CD4-positive, alpha-beta memory T cell (primary cell): Measurements from ENCODE around the gene ZNF830. TPM values are rescaled to one million over a fixed set of nuclear protein-coding genes. Genes with fewer than 3 reads are reported as not detected.

Experiments used
- CTCF ChIA-PET: fragments of 350-600 bp; sonication (Branson Sonifier 250); formaldehyde crosslinking; loops from one replicate; lab custom pipeline; 2021; ENCODE audit warnings: inconsistent platforms; ENCODE audit not compliant: partially characterized antibody; lab: Charles Lee
- POLR2A ChIA-PET: fragments of 350-600 bp; sonication (Branson Sonifier 250); formaldehyde crosslinking; loops from one replicate; lab custom pipeline; 2021; ENCODE audit not compliant: partially characterized antibody; lab: Charles Lee
- DNase-seq, 5 donors: peaks; one replicate each; pipeline versions ENCODE4 v3.0.0 to v3.0.0-alpha.2; 2020 to 2022; ENCODE audit warnings: mixed read lengths in 1 of 5
- H3K27ac ChIP-seq: one replicate; pipeline ENCODE4 v1.7.0; 2013; ENCODE audit warnings: low read depth, low read length
- H3K27me3 ChIP-seq: 2 replicates; pipeline ENCODE4 v1.7.0; 2013; ENCODE audit warnings: mild to moderate bottlenecking, low read length, moderate library complexity; ENCODE audit not compliant: insufficient read depth
- H3K36me3 ChIP-seq: 2 replicates; pipeline ENCODE4 v1.7.0; 2013; ENCODE audit warnings: mild to moderate bottlenecking, low read length, moderate library complexity; ENCODE audit not compliant: insufficient read depth
- H3K4me1 ChIP-seq: 2 replicates; pipeline ENCODE4 v1.7.0; 2013; ENCODE audit warnings: mild to moderate bottlenecking, low read length, moderate library complexity; ENCODE audit not compliant: insufficient read depth
- H3K4me3 ChIP-seq, 2 donors: one replicate each; pipeline ENCODE4 v1.7.0; 2013; ENCODE audit warnings: low read length in 2 of 2, mild to moderate bottlenecking in 1 of 2
- H3K9me3 ChIP-seq, 2 donors: one replicate each; pipeline ENCODE4 v1.7.0; 2013; ENCODE audit warnings: low read length in 2 of 2, control low read depth in 1 of 2; ENCODE audit not compliant: control insufficient read depth in 1 of 2
- H3K27ac Mint-ChIP-seq, 7 donors: one replicate each; pipeline ENCODE4 v1.8.0; 2020 to 2021; ENCODE audit warnings: mixed read lengths in 7 of 7, mild to moderate bottlenecking in 6 of 7, inconsistent platforms in 3 of 7, moderate library complexity in 3 of 7
- H3K27me3 Mint-ChIP-seq, 2 donors: one replicate each; pipeline ENCODE4 v1.8.0; 2020 to 2021; ENCODE audit warnings: mixed read lengths in 2 of 2
- H3K36me3 Mint-ChIP-seq, 2 donors: one replicate each; pipeline ENCODE4 v1.8.0; 2020 to 2021; ENCODE audit warnings: mixed read lengths in 2 of 2, inconsistent platforms in 1 of 2, mild to moderate bottlenecking in 1 of 2
- H3K4me1 Mint-ChIP-seq, 4 donors: one replicate each; pipeline ENCODE4 v1.8.0; 2020 to 2021; ENCODE audit warnings: mixed read lengths in 4 of 4, mild to moderate bottlenecking in 1 of 4
- H3K4me3 Mint-ChIP-seq, 8 donors: one replicate each; pipeline ENCODE4 v1.8.0; 2020 to 2021; ENCODE audit warnings: mixed read lengths in 8 of 8, mild to moderate bottlenecking in 7 of 8, moderate library complexity in 6 of 8, inconsistent platforms in 3 of 8
- H3K9me3 Mint-ChIP-seq, 8 donors: one replicate each; pipeline ENCODE4 v1.8.0; 2020 to 2021; ENCODE audit warnings: mixed read lengths in 8 of 8, mild to moderate bottlenecking in 5 of 8, inconsistent platforms in 3 of 8, moderate library complexity in 1 of 8
- intact Hi-C: fragments of 100-400 bp; cut with micrococcal nuclease; formaldehyde crosslinking; loops from one replicate; pipeline ENCODE4 v1.15.1; 2023
- polyA plus RNA-seq, 2 donors: library from polyadenylated mRNA; unstranded; fragments of 300-500 nt; fragmentation: Illumina TruSeq; gene quantifications; one replicate each; pipeline ENCODE4 v1.2.3, GENCODE V29; 2021
- total RNA-seq, 2 experiments: library from RNA; stranded (reverse); gene quantifications; one replicate each; pipeline ENCODE4 v1.2.3, GENCODE V29; 2021

ZNF830 gene
- total and polyA plus RNA-seq, 4 experiments from 2014 or later, result 16.7 to 44.0 (median 32.7) TPM

DNA sequence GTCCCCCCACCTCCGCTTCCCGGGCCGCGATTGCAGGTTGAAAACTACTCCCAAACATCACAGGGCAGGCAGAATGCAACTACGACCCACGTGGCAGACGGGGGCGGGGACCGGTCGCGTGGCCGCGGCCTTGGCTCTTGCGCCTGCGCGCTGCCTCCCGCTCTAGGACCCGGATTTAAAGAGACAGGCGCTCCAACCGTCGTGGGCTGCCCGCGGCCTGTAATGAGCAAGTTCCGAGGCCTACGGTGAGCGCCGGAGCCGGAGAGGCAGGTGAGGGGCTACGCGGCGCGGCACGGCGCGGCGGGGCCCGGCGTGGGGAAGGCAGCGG is 19.0 kb downstream of the ZNF830 start, which contains the start of gene LIG3:
TSS of gene LIG3 (plus strand) at position 160 of the 328 bp plus-strand sequence. CDS start 2,494 bp downstream, outside the sequence.
- peak; percentile 92 to 95 (median 93) for DNase-seq
- ChIA-PET CTCF (interaction anchor here (1.0 to 4.7 kb wide), 6 partner anchors 11 to 438 kb away, joined by 3 to 25 read pairs (median 11); partner anchors contain the start of genes RAD51D and RFFL), POLR2A (interaction anchor here (0.8 to 4.4 kb wide), 21 partner anchors 12 to 828 kb away, joined by 3 to 43 read pairs (median 5); partner anchors contain the start of genes CCT6B, NLE1, PEX12 and RAD51D)
- peak within 1 kb of the TSS; percentile 92 to 98 (median 94) for H3K4me3 Mint-ChIP-seq
- Histone ChIP-seq H3K27me3 (no peaks in the 10 kb centered on the region), H3K4me3 (peak within 1 kb of the TSS; percentile 53 to 68), H3K36me3 (no peaks in the 10 kb centered on the region), H3K27ac (peak within 1 kb of the TSS; percentile 97), H3K9me3 (no peaks in the 10 kb centered on the region), H3K4me1 (peaks cover 41% of the 10 kb centered on the region)
- H3K4me1 Mint-ChIP-seq, result peaks cover 38 to 53% (median 46%) of the 10 kb centered on the region in 4 donors
- peak within 1 kb of the TSS; percentile 93 to 99 (median 98) for H3K27ac Mint-ChIP-seq
- no peaks in the 10 kb centered on the region for H3K27me3 Mint-ChIP-seq
- intact Hi-C loops, result loop anchor here (1.0 to 5.0 kb wide), 3 partner anchors 19 to 138 kb away; partner anchors contain the start of genes CCT6B, RFFL and ZNF830
- H3K9me3 Mint-ChIP-seq, result no peaks in the 10 kb centered on the region
- peaks cover 17 to 25% of the 10 kb centered on the region in 2 donors for H3K36me3 Mint-ChIP-seq

DNA sequence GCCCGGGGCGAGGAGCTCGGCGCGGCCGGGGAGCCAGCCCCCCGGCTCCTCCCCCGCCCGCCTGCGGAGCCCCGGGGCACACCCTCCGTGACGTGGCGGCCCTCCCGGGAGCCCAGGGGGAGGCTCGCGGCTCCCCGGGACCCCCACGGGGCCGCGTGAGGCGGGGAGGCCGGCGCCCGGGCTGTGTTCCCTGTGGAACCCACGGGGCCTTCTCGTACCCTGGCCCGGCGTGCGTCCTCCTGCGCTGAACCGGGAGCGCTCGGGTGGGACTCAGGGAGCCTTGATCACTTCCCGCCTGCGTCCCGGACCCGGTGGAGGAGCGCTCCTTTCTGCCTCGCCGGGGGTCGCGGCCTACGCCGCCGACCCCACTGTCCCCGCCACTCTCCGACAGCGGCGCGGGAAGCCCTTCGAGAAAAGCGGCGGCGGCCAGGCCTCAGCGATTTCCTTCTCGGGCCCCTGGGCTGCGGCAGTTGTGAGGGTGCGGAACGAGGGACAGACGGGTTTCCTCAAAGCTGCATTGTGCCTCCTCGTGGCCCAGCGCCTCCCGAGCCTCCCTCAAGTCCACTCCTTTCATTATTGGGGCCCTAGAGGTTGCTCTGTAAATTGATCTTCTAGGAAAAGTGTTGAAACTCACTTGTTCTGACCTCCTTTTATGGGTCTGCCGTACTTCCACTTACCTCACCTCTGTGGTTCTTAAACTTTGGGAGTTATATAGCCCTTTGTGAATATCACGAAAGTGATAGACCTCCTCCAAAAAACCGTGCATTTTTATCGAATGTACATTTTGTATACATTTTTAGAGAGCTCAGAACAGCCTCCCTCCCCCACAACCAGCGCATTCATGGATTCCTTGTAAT is 19.6 kb downstream of the ZNF830 start:
- H3K36me3 Mint-ChIP-seq, result peaks cover 20 to 30% of the 10 kb centered on the region in 2 donors
- Histone ChIP-seq H3K9me3 (no peaks in the 10 kb centered on the region), H3K36me3 (no peaks in the 10 kb centered on the region), H3K27me3 (no peaks in the 10 kb centered on the region), H3K27ac (peak overlapping the region; percentile 97), H3K4me3 (peak overlapping the region; percentile 53 to 68), H3K4me1 (peaks cover 41% of the 10 kb centered on the region)
- peak in 4 of 5 donors; percentile 72 to 83 (median 78) for DNase-seq
- no peaks in the 10 kb centered on the region for H3K27me3 Mint-ChIP-seq
- intact Hi-C loops, result loop anchor here (1.0 to 5.0 kb wide), 7 partner anchors 20 to 561 kb away; partner anchors contain the start of genes CCT6B, RFFL and ZNF830
- peak overlapping the region; percentile 90 to 98 (median 94) for H3K27ac Mint-ChIP-seq
- CTCF ChIA-PET, result interaction anchor here (0.8 to 4.7 kb wide), 11 partner anchors 10 to 783 kb away, joined by 3 to 25 read pairs (median 7); partner anchors contain the start of genes RAD51D and RFFL
- peak overlapping the region; percentile 88 to 95 (median 91) for H3K4me3 Mint-ChIP-seq
- POLR2A ChIA-PET, result interaction anchor here (0.8 to 4.4 kb wide), 24 partner anchors 10 to 828 kb away, joined by 3 to 43 read pairs (median 5); partner anchors contain the start of genes CCT6B, NLE1, PEX12 and RAD51D
- H3K4me1 Mint-ChIP-seq, result peaks cover 39 to 58% (median 49%) of the 10 kb centered on the region in 4 donors
- H3K9me3 Mint-ChIP-seq, result no peaks in the 10 kb centered on the region

DNA sequence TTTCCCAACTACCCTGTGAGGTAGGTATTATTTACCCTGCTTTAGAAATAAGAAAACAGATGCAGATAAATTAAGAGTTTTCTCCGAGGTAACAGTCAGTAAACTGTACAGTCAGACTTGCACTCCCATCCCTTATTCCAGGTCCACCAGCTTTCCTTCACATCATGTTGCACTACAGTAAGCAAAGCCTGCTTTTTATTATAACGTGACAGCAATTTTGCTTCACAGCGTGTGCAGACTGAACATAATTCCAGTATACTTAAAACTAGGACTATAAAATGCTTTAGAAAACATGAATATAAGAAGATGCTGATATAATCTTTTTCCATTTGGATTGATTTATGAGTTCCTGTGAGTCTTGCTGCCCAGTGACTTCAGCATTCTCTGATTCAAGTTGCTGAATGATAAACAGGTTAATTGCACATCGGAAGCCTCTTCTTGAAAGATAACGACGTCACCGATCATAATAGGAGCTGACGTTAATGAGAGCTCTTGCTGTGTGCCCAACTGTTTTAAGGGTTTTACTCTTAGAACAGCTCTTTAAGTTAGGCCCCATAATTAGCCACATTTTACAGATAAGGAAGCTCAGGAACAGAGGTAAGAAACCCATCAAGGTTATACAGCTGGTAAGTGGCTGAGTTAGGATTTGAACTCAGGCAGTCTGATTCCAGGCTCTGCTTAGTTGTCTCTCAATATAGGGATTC is 20.4 kb downstream of the ZNF830 start:
- Histone ChIP-seq H3K4me3 (peak overlapping the region; percentile 53 to 68), H3K36me3 (peaks cover 3% of the 10 kb centered on the region), H3K9me3 (no peaks in the 10 kb centered on the region), H3K4me1 (peaks cover 41% of the 10 kb centered on the region), H3K27me3 (no peaks in the 10 kb centered on the region), H3K27ac (peak overlapping the region; percentile 97)
- peak overlapping the region; percentile 88 to 94 (median 90) for H3K4me3 Mint-ChIP-seq
- H3K27me3 Mint-ChIP-seq, result no peaks in the 10 kb centered on the region
- ChIA-PET CTCF (interaction anchor here (0.8 to 4.7 kb wide), 11 partner anchors 10 to 782 kb away, joined by 3 to 25 read pairs (median 7); partner anchors contain the start of genes RAD51D and RFFL), POLR2A (interaction anchor here (1.0 to 4.4 kb wide), 19 partner anchors 9 to 827 kb away, joined by 3 to 43 read pairs (median 5); partner anchors contain the start of genes CCT6B, PEX12, RAD51D and RFFL)
- no peaks in the 10 kb centered on the region for H3K9me3 Mint-ChIP-seq
- intact Hi-C loops, result loop anchor here (1.0 to 5.0 kb wide), 5 partner anchors 108 to 561 kb away; no protein-coding TSS in a partner anchor
- H3K36me3 Mint-ChIP-seq, result peaks cover 28 to 37% of the 10 kb centered on the region in 2 donors
- peaks cover 40 to 66% (median 49%) of the 10 kb centered on the region in 4 donors for H3K4me1 Mint-ChIP-seq
- DNase-seq, result no peak
- peak overlapping the region; percentile 90 to 98 (median 94) for H3K27ac Mint-ChIP-seq

DNA sequence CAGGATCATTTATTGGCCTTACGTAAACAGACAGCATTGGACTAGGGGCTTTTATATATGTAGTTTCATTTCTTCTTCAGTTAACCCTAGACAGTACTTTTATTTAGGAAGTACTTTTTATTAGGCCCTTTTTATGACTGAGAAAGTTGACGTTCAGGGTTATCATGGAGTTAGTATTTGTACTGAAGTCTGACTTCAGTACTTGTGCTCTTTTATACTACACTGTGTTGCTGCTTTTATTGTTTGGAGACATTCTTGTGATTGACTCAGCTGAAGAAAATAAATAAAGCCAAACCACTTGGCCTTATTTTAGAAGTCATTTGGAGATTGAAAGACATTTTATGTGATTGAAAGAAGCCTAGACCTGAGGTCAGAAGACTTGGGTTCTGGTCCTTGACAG is 25.9 kb downstream of the ZNF830 start:
- Mint-ChIP-seq H3K27me3 (no peaks in the 10 kb centered on the region), H3K9me3 (no peaks in the 10 kb centered on the region), H3K36me3 (peaks cover 61 to 74% of the 10 kb centered on the region in 2 donors), H3K4me1 (peaks cover 24 to 40% (median 29%) of the 10 kb centered on the region in 4 donors), H3K4me3 (no peak overlapping the region), H3K27ac (no peak overlapping the region)
- Histone ChIP-seq H3K4me1 (peaks cover 20% of the 10 kb centered on the region), H3K9me3 (no peaks in the 10 kb centered on the region), H3K36me3 (peaks cover 32% of the 10 kb centered on the region), H3K27me3 (no peaks in the 10 kb centered on the region), H3K27ac (no peak overlapping the region), H3K4me3 (no peak overlapping the region)
- intact Hi-C loops, result no loop called here
- DNase-seq, result no peak
- ChIA-PET CTCF (interaction anchor here (0.7 kb wide), 1 partner anchor 682 kb away, joined by 5 read pairs; no protein-coding TSS in a partner anchor), POLR2A (no interaction called here)

DNA sequence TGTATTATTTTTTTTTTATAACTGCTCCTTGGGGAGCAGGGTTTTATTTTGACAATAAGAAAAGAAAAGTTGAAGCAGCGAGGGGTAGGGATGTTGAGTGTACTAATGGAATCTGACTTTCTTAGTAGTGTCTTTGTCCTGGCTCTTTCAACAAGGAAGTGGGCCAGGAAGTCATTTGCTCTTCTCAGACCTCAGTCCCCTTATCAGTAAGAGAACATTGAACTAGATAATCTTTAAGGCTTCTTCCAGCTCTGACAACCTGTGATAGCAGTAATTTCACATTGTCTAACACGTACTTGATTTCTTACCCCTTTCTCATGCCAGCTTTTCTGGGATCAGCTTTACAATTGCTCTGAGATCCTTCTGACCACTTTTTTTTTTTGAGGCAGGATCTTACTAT is 27.3 kb downstream of the ZNF830 start:
- no peak overlapping the region for H3K27ac ChIP-seq
- intact Hi-C loops, result no loop called here
- H3K4me3 ChIP-seq, result no peak overlapping the region
- H3K9me3 ChIP-seq, result no peaks in the 10 kb centered on the region
- H3K27me3 ChIP-seq, result no peaks in the 10 kb centered on the region
- Mint-ChIP-seq H3K4me3 (no peak overlapping the region), H3K4me1 (peaks cover 15 to 26% (median 17%) of the 10 kb centered on the region in 4 donors), H3K27ac (peak overlapping the region in 1 of 7 donors; percentile 46), H3K27me3 (no peaks in the 10 kb centered on the region), H3K36me3 (peaks cover 64 to 83% of the 10 kb centered on the region in 2 donors), H3K9me3 (no peaks in the 10 kb centered on the region)
- no peak for DNase-seq
- CTCF ChIA-PET, result no interaction called here
- H3K36me3 ChIP-seq, result peaks cover 38% of the 10 kb centered on the region
- POLR2A ChIA-PET, result interaction anchor here (0.7 kb wide), 1 partner anchor 130 kb away, joined by 3 read pairs; no protein-coding TSS in a partner anchor
- peaks cover 6% of the 10 kb centered on the region for H3K4me1 ChIP-seq

DNA sequence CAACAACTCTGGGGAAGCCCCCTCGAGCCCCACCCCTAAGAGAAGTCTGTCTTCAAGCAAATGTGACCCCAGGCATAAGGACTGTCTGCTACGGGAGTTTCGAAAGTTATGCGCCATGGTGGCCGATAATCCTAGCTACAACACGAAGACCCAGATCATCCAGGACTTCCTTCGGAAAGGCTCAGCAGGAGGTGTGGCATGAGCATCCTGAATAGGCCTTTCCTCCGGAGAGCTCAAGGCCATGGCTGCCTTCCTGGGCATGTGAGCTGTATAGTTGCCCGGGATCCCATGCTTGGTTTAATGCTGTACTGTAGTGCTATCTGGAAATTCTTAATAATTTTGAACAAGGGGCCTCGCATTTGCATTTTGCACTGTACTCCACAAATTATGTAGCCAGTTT is 28.1 kb downstream of the ZNF830 start:
- H3K27me3 Mint-ChIP-seq, result no peaks in the 10 kb centered on the region
- no peak overlapping the region for H3K4me3 ChIP-seq
- intact Hi-C loops, result no loop called here
- H3K4me1 Mint-ChIP-seq, result peaks cover 9 to 17% (median 11%) of the 10 kb centered on the region in 4 donors
- H3K27ac ChIP-seq, result no peak overlapping the region
- H3K27me3 ChIP-seq, result no peaks in the 10 kb centered on the region
- H3K4me1 ChIP-seq, result no peaks in the 10 kb centered on the region
- no peaks in the 10 kb centered on the region for H3K9me3 ChIP-seq
- H3K27ac Mint-ChIP-seq, result no peak overlapping the region
- ChIA-PET POLR2A (no interaction called here), CTCF (interaction anchor here (0.7 to 3.3 kb wide), 3 partner anchors 9 to 129 kb away, joined by 3 to 16 read pairs (median 7); partner anchors contain the start of gene RFFL)
- peaks cover 68 to 83% of the 10 kb centered on the region in 2 donors for H3K36me3 Mint-ChIP-seq
- no peak overlapping the region for H3K4me3 Mint-ChIP-seq
- no peak for DNase-seq
- H3K9me3 Mint-ChIP-seq, result no peaks in the 10 kb centered on the region
- peaks cover 44% of the 10 kb centered on the region for H3K36me3 ChIP-seq
